ENCODE data around the gene DPH2.

Gene DPH2

DNA sequence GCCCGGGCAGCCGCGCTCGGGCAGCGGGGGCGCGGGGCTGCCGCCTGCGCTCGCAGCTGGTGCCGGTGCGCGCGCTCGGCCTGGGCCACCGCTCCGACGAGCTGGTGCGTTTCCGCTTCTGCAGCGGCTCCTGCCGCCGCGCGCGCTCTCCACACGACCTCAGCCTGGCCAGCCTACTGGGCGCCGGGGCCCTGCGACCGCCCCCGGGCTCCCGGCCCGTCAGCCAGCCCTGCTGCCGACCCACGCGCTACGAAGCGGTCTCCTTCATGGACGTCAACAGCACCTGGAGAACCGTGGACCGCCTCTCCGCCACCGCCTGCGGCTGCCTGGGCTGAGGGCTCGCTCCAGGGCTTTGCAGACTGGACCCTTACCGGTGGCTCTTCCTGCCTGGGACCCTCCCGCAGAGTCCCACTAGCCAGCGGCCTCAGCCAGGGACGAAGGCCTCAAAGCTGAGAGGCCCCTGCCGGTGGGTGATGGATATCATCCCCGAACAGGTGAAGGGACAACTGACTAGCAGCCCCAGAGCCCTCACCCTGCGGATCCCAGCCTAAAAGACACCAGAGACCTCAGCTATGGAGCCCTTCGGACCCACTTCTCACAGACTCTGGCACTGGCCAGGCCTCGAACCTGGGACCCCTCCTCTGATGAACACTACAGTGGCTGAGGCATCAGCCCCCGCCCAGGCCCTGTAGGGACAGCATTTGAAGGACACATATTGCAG lies 33.2 kb upstream of the DPH2 start:
- H4K20me1 ChIP-seq (ENCODE audit: insufficient read depth, low read length, poor library complexity, severe bottlenecking) = no peaks in the 10 kb centered on the region
- H3K27me3 ChIP-seq (ENCODE audit: insufficient read depth, low read length, poor library complexity, severe bottlenecking) = no peaks in the 10 kb centered on the region
- H3K36me3 ChIP-seq (ENCODE audit: insufficient read depth, low read length) = no peaks in the 10 kb centered on the region
- H3K4me2 ChIP-seq (ENCODE audit: low read depth, low read length, poor library complexity, severe bottlenecking) = peak overlapping the region; percentile 51
- no peak overlapping the region for H3K9ac ChIP-seq (ENCODE audit: low read depth, low read length, poor library complexity, severe bottlenecking)
- H3K9me3 ChIP-seq (ENCODE audit: insufficient read depth, low read depth, low read length) = no peaks in the 10 kb centered on the region
- H3K79me2 ChIP-seq (ENCODE audit: insufficient read depth, low read length) = no peaks in the 10 kb centered on the region
- H3K4me3 ChIP-seq (ENCODE audit: low read length, poor library complexity, severe bottlenecking) = peak overlapping the region; percentile 49
- no peaks in the 10 kb centered on the region for H3F3A ChIP-seq (ENCODE audit: low read depth)
- no peak overlapping the region; the same call in 1 of the 2 replicates for H2AFZ ChIP-seq (ENCODE audit: low read length)
- no peaks in the 10 kb centered on the region for H3K9me2 ChIP-seq (replicated peaks; ENCODE audit: low read depth, low read length)
- H3K4me1 ChIP-seq (ENCODE audit: insufficient read depth, low read length, poor library complexity, severe bottlenecking) = no peaks in the 10 kb centered on the region
- TF ChIP-seq, protein P1, sequence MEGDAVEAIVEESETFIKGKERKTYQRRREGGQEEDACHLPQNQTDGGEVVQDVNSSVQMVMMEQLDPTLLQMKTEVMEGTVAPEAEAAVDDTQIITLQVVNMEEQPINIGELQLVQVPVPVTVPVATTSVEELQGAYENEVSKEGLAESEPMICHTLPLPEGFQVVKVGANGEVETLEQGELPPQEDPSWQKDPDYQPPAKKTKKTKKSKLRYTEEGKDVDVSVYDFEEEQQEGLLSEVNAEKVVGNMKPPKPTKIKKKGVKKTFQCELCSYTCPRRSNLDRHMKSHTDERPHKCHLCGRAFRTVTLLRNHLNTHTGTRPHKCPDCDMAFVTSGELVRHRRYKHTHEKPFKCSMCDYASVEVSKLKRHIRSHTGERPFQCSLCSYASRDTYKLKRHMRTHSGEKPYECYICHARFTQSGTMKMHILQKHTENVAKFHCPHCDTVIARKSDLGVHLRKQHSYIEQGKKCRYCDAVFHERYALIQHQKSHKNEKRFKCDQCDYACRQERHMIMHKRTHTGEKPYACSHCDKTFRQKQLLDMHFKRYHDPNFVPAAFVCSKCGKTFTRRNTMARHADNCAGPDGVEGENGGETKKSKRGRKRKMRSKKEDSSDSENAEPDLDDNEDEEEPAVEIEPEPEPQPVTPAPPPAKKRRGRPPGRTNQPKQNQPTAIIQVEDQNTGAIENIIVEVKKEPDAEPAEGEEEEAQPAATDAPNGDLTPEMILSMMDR (conservative IDR thresholded peaks at IDR 0.05; ENCODE audit: low read length) = no peak; the same call in 1 of the 2 replicates

DNA sequence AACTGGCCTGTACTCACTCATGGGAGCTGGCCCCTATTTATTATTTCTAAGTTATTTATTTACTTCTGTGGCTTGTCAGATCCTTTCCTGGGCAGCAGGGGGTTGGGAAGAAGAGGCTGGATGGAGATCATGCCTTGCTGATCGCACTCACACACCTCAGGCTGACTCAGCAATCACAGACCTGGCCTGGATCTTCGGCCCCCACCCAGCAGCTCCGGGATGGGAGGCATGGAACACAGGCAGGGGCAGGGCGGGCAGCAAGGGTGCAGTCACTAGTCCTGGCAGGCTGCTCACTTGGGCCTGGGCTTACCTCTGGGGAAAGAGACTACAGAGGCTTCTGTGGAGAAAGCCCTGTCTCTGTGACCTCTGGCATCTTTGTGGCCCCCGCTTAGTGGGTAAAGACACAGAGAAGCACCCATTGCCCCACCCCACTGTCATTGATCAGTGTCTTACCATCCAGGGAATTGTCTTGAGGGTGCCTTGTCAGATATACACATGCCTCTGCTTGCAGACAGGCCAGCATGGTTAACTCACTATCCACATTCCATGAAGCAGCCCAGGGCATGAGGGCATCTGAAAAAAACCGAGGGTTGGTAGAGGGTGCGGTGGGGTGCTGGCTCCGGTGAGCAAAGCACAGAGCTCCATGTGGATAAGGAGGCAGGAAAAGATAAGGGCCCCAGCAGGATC lies 32.5 kb upstream of the DPH2 start:
- no peaks in the 10 kb centered on the region for H4K20me1 ChIP-seq (ENCODE audit: insufficient read depth, low read length, poor library complexity, severe bottlenecking)

DNA sequence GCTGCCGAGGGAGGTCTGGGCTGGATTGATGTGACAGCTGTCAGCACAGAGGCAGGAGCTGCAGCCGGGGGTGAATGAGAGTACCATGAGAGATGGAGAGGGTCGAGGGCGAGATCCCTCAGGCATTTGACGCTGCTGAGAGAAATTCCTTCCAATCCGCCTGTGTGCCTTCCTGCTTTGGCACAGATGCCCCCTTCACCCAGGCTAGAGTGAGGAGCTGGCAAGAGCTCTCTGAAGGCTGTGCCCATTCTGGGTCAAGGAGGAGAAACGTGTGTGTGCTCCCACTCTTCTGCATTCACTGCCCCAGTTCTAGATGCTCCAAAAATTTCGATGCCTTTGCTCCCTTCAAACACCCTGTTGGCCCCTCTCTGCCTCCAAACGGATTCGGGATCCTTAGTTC lies 31.4 kb upstream of the DPH2 start:
- no peak overlapping the region for H3K9ac ChIP-seq (ENCODE audit: low read depth, low read length, poor library complexity, severe bottlenecking)
- H4K20me1 ChIP-seq (ENCODE audit: insufficient read depth, low read length, poor library complexity, severe bottlenecking) = no peaks in the 10 kb centered on the region
- no peaks in the 10 kb centered on the region for H3K36me3 ChIP-seq (ENCODE audit: insufficient read depth, low read length)
- H3K27me3 ChIP-seq (ENCODE audit: insufficient read depth, low read length, poor library complexity, severe bottlenecking) = no peaks in the 10 kb centered on the region
- no peaks in the 10 kb centered on the region for H3K79me2 ChIP-seq (ENCODE audit: insufficient read depth, low read length)
- TF ChIP-seq, protein P1 (conservative IDR thresholded peaks at IDR 0.05; ENCODE audit: low read length) = no peak
- TF ChIP-seq EZH2phosphoT487 (IDR thresholded peaks at IDR 0.05; ENCODE audit: borderline replicate concordance) = no peak
- H3K9me3 ChIP-seq (ENCODE audit: insufficient read depth, low read depth, low read length) = no peaks in the 10 kb centered on the region
- H3K4me2 ChIP-seq (ENCODE audit: low read depth, low read length, poor library complexity, severe bottlenecking) = no peak overlapping the region
- no peaks in the 10 kb centered on the region for H3F3A ChIP-seq (ENCODE audit: low read depth)
- H3K9me2 ChIP-seq (replicated peaks; ENCODE audit: low read depth, low read length) = no peaks in the 10 kb centered on the region
- H2AFZ ChIP-seq (ENCODE audit: low read length) = no peak overlapping the region
- no peak overlapping the region for H3K4me3 ChIP-seq (ENCODE audit: low read length, poor library complexity, severe bottlenecking)
- H3K4me1 ChIP-seq (ENCODE audit: insufficient read depth, low read length, poor library complexity, severe bottlenecking) = no peaks in the 10 kb centered on the region

More for the DNA sequence above, 32.5 kb upstream of the DPH2 start:
- TF ChIP-seq EZH2phosphoT487 (IDR thresholded peaks at IDR 0.05; ENCODE audit: borderline replicate concordance) = no peak
- TF ChIP-seq, protein P1 (conservative IDR thresholded peaks at IDR 0.05; ENCODE audit: low read length) = no peak
- Histone ChIP-seq H3K9ac (ENCODE audit: low read depth, low read length, poor library complexity, severe bottlenecking) (no peak overlapping the region), H3K4me2 (ENCODE audit: low read depth, low read length, poor library complexity, severe bottlenecking) (no peak overlapping the region), H3K27me3 (ENCODE audit: insufficient read depth, low read length, poor library complexity, severe bottlenecking) (no peaks in the 10 kb centered on the region), H3K9me2 (replicated peaks; ENCODE audit: low read depth, low read length) (no peaks in the 10 kb centered on the region), H3K36me3 (ENCODE audit: insufficient read depth, low read length) (no peaks in the 10 kb centered on the region), H3K9me3 (ENCODE audit: insufficient read depth, low read depth, low read length) (no peaks in the 10 kb centered on the region), H3F3A (ENCODE audit: low read depth) (no peaks in the 10 kb centered on the region), H3K4me1 (ENCODE audit: insufficient read depth, low read length, poor library complexity, severe bottlenecking) (no peaks in the 10 kb centered on the region), H2AFZ (ENCODE audit: low read length) (no peak overlapping the region), H3K79me2 (ENCODE audit: insufficient read depth, low read length) (no peaks in the 10 kb centered on the region), H3K4me3 (ENCODE audit: low read length, poor library complexity, severe bottlenecking) (no peak overlapping the region)
